IMR-90 (cell line): Measurements from ENCODE around the gene TPP1.

Experiments
- CEBPB ChIP-seq: IDR thresholded peaks from 2 replicates; pipeline ENCODE4 v1.6.1; 2012; ENCODE audit warnings: low read depth, low read length, improper control_type of control experiment
- POLR2A ChIP-seq: IDR thresholded peaks from 2 replicates; pipeline ENCODE4 v1.6.1; 2012; ENCODE audit warnings: mild to moderate bottlenecking, low read depth, low read length
- TF ChIP-seq, protein P1 (sequence below): conservative IDR thresholded peaks from 2 replicates; pipeline ENCODE4 v1.5.1; 2012; ENCODE audit warnings: mild to moderate bottlenecking, low read depth, low read length, improper control_type of control experiment

- TF ChIP-seq, protein P1, sequence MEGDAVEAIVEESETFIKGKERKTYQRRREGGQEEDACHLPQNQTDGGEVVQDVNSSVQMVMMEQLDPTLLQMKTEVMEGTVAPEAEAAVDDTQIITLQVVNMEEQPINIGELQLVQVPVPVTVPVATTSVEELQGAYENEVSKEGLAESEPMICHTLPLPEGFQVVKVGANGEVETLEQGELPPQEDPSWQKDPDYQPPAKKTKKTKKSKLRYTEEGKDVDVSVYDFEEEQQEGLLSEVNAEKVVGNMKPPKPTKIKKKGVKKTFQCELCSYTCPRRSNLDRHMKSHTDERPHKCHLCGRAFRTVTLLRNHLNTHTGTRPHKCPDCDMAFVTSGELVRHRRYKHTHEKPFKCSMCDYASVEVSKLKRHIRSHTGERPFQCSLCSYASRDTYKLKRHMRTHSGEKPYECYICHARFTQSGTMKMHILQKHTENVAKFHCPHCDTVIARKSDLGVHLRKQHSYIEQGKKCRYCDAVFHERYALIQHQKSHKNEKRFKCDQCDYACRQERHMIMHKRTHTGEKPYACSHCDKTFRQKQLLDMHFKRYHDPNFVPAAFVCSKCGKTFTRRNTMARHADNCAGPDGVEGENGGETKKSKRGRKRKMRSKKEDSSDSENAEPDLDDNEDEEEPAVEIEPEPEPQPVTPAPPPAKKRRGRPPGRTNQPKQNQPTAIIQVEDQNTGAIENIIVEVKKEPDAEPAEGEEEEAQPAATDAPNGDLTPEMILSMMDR = no peak
- TF ChIP-seq POLR2A (no peak), CEBPB (no peak)
Observed at GRCh38 chr11:6664551-6664950, 45.3 kb upstream of the TPP1 start.
